Neural progenitor cell (in vitro differentiated cells): ENCODE data around the gene MMADHC.

Experiments
- EZH2phosphoT487 ChIP-seq: fragments of 200-600 bp; sonication (generic); IDR thresholded peaks from 2 replicates; pipeline ENCODE4 v1.6.1; 2017; ENCODE audit warnings: antibody characterized with exemption
- TF ChIP-seq, protein P1 (sequence below): fragments of 200-600 bp; sonication (generic); IDR thresholded peaks from 2 replicates; pipeline ENCODE4 v1.5.1; 2017; ENCODE audit warnings: antibody characterized with exemption, mild to moderate bottlenecking

DNA sequence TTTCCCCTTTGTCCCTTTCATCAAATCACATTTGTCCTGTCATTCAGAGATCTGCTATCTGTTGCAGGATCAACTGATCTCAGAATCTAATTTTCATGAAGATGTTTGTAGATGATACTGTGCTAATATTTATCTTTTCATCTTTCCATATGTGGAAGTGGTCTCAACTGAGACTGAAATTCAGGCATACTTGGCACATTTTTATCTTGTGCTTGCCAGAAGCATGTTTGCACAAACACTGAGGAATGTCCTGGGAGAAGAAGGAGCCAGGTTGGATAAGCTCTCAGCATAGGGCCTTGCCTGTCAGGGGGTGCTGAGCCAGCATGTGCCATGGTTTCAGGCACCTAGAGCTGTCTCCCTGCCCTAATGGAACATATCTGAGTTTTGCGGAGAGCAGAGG, 24.5 kb upstream of the MMADHC start:
- TF ChIP-seq, protein P1, sequence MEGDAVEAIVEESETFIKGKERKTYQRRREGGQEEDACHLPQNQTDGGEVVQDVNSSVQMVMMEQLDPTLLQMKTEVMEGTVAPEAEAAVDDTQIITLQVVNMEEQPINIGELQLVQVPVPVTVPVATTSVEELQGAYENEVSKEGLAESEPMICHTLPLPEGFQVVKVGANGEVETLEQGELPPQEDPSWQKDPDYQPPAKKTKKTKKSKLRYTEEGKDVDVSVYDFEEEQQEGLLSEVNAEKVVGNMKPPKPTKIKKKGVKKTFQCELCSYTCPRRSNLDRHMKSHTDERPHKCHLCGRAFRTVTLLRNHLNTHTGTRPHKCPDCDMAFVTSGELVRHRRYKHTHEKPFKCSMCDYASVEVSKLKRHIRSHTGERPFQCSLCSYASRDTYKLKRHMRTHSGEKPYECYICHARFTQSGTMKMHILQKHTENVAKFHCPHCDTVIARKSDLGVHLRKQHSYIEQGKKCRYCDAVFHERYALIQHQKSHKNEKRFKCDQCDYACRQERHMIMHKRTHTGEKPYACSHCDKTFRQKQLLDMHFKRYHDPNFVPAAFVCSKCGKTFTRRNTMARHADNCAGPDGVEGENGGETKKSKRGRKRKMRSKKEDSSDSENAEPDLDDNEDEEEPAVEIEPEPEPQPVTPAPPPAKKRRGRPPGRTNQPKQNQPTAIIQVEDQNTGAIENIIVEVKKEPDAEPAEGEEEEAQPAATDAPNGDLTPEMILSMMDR, result no peak
- TF ChIP-seq EZH2phosphoT487, result no peak
